Ammon's horn (tissue), 1 donor: ENCODE data around the gene TRIM38.
"Not testable (repeated sequence)": the region's sequence is repeated elsewhere in the genome, so short reads cannot be mapped to it uniquely, and the experiment has no call there.

Source experiments
- DNase-seq: peaks from one replicate; pipeline ENCODE4 v3.0.0-alpha.2; 2016; ENCODE audit warnings: low spot score

The TRIM38 gene

DNA sequence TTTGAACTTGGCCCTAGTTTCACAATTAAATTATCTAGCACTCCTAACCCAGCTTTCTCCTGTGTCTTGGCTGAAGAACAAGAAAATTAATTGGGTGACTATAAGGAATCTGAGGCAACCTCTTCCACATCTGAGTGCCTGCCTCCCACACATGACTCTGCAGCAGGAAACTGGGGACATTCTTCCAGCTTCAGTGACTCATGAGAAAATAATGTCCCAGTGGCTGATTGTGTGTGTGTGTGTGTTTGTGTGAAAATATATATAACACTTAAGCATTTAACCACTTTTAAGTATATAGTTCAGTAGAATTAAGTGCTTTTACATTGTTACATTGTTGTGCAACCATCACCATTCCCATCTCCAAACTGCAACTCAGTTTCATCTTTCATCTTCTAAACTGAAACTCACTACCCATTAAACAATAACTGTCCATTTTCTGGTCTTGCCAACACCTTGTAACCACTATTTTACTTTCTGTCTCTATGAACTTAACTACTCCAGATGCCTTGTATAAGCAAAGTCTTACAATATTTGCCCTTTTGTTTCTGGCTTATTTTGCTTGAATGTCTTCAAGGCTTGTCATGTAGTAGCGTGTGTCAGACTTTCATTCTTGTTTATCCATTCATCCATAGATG, 8.7 kb downstream of the TRIM38 start:
- peak; percentile 11 for DNase-seq

GRCh38 chr6:25972128-25972527, 9.5 kb downstream of the TRIM38 start:
- no peak for DNase-seq

- DNase-seq, result no peak
Observed at GRCh38 chr6:25972902-25973301, 10.3 kb downstream of the TRIM38 start.

DNA sequence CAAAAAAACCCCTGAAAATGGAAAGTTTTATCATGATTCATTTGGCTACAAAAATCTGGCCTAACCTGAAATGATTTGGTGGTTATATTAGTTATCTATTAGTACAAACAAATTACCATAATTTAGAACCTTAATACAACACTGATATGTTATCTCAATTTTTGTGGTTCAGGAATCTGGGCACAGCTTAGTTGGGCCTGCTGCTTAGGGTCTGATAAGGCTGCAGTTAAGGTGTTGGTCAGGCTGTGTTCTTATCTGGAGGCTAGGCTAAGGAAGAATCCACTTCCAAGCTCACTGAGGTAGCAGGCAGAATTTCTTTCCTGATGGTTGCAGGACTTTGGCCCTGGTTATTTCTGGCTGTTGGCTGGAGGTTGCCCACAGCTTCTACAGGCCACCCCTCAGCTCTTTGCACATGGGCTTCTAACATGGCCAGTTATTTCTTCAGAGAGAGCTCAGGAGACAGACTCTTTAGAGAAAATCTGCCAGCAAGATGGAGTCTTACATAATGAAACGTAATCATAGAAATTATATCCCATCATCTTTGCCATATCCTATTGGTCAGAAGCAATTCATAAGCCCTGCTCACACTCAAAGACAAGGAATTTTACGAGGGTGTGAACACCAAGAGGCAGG, 11.4 kb downstream of the TRIM38 start:
- DNase-seq, result no peak

DNA sequence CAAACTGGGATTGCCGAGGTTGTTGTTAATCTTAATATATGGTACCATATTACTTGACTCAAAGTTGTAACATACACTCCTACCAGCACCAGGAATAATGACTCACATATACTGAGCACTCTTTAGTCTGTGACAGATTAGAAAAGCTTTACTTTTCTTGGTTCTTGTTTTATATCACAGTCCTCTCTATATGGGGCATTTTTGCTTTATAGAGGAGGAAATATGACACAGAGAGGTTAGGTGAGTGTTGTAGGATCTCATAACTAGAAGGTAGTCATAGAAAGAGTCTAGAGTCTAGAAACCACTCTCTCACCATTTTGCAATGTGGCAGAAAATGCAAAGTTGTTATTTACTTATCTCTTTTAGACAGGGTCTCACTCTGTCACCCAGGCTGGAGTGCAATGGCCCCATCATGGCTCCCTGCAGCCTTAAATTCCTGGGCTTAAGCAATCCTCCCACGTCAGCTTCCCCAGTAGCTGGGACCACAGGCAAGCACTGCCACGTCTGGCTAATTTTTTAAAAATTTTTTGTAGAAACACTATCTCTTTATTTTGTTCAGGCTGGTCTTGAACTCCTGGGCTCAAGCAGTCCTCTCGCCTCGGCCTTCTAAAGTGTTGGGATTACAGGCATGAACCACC, 13.4 kb downstream of the TRIM38 start:
- no peak for DNase-seq

DNA sequence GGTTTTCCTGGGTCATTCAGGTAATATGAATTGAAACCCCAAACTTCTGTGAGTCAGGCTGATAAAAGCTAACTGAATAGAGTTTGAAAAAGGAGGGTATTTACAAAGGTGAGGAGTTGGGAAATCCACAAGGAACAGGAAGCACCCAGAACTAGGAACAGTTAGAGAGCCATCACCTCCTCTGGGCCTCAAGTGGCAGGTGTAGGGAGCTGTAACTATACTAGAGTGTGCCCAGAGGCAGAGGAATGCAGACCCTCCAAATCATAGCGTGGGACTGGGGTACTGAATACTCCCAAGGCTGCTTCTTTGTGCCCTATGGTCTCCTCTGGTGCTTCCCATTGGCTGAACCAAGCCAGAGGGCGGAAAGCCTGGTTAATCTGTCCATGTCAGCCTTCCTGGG, 18.3 kb downstream of the TRIM38 start:
- no peak for DNase-seq

GRCh38 chr6:25981568-25982263, 19.1 kb downstream of the TRIM38 start:
- no peak for DNase-seq

GRCh38 chr6:25984265-25984664, 21.7 kb downstream of the TRIM38 start:
- no peak for DNase-seq

GRCh38 chr6:25987845-25988244, 25.2 kb downstream of the TRIM38 start:
- no peak for DNase-seq

DNA sequence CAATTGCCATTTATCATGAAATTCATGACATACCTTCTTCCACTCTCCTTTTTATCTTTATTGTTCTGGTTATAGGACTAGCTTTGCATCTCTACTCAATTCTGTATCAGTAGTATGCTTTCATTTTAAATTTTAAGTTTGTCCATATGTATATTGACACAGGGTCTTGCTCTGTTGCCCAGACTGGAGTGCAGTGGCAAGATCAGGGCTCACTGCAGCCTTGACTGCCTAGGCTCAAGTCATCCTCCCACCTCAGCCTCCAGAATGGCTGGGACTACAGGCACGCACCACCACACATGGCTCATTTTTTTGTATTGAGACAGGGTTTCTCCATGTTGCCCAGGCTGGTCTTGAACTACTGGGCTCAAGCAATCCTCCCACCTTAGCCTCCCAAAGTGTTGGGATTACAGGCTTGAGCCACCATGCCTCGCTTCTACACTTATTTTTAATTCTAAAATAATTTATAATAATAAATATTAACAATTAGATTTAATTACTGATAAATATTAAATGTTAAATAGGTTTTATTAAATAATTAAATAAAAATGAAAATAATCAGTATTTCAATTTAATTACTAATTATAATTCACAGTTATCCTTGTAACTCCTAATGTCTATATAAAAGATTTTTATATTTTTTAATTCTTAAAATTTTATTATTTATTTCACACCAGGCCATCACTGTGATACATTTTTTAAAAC, 27.7 kb downstream of the TRIM38 start:
- DNase-seq, result no peak

DNA sequence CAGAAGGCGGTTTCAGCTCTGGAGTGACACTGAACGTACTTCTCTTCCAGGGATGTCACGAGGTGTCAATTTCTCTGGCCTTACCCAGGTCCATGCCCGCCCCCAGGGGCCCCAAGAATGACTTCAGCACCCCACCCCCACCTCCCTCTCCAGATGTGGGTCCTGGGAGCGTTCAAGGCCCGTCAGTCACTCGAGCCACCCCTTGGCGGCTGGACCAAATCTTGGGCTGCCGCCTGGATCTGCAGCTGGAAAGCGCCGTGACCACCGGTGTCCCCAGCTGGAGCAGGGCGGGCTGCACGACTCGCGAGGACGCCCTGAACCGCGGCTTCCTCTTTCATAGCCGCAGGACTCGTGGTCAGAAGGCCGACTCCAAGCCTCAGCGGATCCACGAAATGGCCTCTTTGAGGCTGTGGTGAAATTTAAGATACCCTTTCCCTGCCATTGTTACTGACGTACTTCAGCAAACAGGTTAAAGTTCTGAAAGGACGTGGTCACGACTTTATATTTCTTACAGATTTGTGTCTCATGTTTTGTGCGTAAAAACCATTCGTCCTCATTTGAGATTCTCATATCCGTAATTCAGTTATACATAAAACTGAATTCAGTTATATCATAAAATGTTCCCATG, 29.3 kb downstream of the TRIM38 start:
- peak; percentile 79 for DNase-seq

DNA sequence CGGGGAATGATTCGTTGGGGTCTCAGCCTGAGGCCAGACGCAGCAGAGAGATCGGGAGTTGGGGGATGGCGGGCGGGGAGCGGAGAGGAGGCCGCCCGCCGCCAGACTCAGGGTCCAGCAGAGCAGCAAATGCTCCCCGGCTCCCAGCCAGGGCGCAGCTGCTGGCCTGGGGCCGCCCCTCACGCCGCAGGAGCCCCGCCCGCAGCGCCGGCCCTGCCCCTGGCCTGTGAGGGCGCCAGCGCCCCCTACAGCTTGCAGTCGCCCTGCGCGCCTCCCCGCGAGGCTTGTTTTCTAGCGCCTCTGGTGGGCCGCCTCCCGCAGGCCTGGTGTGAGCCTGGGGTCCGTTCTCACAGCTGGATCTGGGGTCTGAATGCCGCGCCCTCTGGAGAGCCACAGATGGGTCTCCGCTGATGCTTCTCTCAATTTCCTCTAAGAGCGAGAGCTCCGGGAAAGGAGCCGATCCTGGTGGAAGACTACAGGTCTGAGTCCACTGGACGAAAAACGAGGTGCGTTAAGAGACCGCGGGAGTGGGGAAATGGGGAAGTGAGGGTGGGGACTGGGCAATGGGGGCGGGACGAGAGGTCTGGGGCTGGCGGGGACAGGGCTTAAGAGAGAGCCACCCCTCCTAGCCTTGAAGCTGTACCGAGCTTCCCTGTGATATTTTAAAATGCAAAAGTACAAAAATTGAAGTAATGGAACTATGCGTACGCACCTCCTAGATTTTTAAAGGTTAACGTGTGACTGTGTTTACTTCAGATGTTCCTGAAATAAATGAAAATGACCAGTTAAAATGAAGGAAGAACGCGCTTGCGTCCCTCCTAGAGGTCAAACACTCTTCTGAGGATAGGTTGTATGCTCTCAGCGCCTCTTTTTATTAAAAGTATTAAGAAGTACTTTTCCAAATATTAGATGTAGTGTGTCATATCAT, 30.1 kb downstream of the TRIM38 start:
- DNase-seq, result peak; percentile 93

DNA sequence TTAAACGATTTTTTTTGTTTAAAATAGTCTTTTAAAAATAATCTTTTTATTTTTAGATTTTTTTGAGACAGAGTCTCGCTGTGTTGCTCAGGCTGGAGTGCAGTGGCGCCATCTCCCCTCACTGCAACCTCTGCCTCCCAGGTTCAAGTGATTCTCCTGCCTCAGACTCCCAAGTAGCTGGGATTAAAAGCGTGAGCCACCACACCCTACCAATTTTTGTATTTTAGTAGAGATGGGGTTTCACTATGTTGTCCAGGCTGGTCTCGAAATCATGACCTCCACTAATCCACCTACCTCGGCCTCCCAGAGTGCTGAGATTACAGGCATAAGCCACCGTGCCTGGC, 30.7 kb downstream of the TRIM38 start:
- not testable (repeated sequence) for DNase-seq

GRCh38 chr6:25995507-25995906, 32.9 kb downstream of the TRIM38 start:
- DNase-seq, result no peak

GRCh38 chr6:25997921-25998320, 35.3 kb downstream of the TRIM38 start:
- no peak for DNase-seq

GRCh38 chr6:25998379-25998778, 35.8 kb downstream of the TRIM38 start:
- no peak for DNase-seq

- DNase-seq, result not testable (repeated sequence)
Observed at GRCh38 chr6:25999225-25999624, 36.6 kb downstream of the TRIM38 start.

- DNase-seq, result no peak
Observed at GRCh38 chr6:26000366-26001144, 38.0 kb downstream of the TRIM38 start.

- peak; percentile 74 for DNase-seq
Observed at GRCh38 chr6:26003102-26003694, 40.6 kb downstream of the TRIM38 start.
